Astrocyte (in vitro differentiated cells and primary cell): Measurements from ENCODE around the gene TCEAL4. TPM values are rescaled to one million over a fixed set of nuclear protein-coding genes. Genes with fewer than 3 reads are reported as not detected.

Experiments
- DNase-seq: peaks from one replicate; pipeline ENCODE4 v3.0.0-alpha.2; 2010; ENCODE audit warnings: low read depth
- FAIRE-seq: peaks from 2 replicates; lab custom pipeline; 2011; peaks lifted over from hg19 to GRCh38; lab: Jason Lieb, UNC
- H2AFZ ChIP-seq: 2 replicates; pipeline ENCODE4 v1.6.0; 2012; ENCODE audit warnings: low read depth, low read length, inconsistent platforms
- H3K27ac ChIP-seq: 2 replicates; pipeline ENCODE4 v1.5.1; 2011; ENCODE audit warnings: low read depth, low read length, inconsistent platforms
- H3K27me3 ChIP-seq: 2 replicates; pipeline ENCODE4 v1.6.0; 2011; ENCODE audit warnings: low read length, inconsistent platforms; ENCODE audit not compliant: insufficient read depth
- H3K36me3 ChIP-seq: 2 replicates; pipeline ENCODE4 v1.5.1; 2011; ENCODE audit warnings: low read length, inconsistent platforms; ENCODE audit not compliant: insufficient read depth
- H3K4me1 ChIP-seq: 2 replicates; pipeline ENCODE4 v1.5.1; 2011; ENCODE audit warnings: low read length, inconsistent platforms; ENCODE audit not compliant: insufficient read depth
- H3K4me2 ChIP-seq: 2 replicates; pipeline ENCODE4 v1.6.0; 2012; ENCODE audit warnings: low read length, inconsistent platforms
- H3K4me3 ChIP-seq: 2 replicates; pipeline ENCODE4 v1.5.1; 2011; ENCODE audit warnings: low read depth, mild to moderate bottlenecking, low read length, inconsistent platforms; ENCODE audit not compliant: insufficient read depth
- H3K79me2 ChIP-seq: 2 replicates; pipeline ENCODE4 v1.6.0; 2012; ENCODE audit warnings: mild to moderate bottlenecking, low read length, inconsistent platforms; ENCODE audit not compliant: insufficient read depth
- H3K9ac ChIP-seq: 2 replicates; pipeline ENCODE4 v1.6.0; 2012; ENCODE audit warnings: mild to moderate bottlenecking, low read length, inconsistent platforms
- H3K9me3 ChIP-seq: 2 replicates; pipeline ENCODE4 v1.5.1; 2012; ENCODE audit warnings: low read depth, mild to moderate bottlenecking, low read length, inconsistent platforms; ENCODE audit not compliant: insufficient read depth
- H4K20me1 ChIP-seq: 2 replicates; pipeline ENCODE4 v1.6.0; 2012; ENCODE audit warnings: low read length, inconsistent platforms; ENCODE audit not compliant: insufficient read depth
- H3K27ac Mint-ChIP-seq: one replicate; pipeline ENCODE4 v1.8.0; 2021; ENCODE audit warnings: mild to moderate bottlenecking, mixed read lengths; ENCODE audit not compliant: unreplicated experiment
- H3K27me3 Mint-ChIP-seq: one replicate; pipeline ENCODE4 v1.8.0; 2021; ENCODE audit warnings: low read depth, mixed read lengths; ENCODE audit not compliant: unreplicated experiment
- H3K36me3 Mint-ChIP-seq: one replicate; pipeline ENCODE4 v1.8.0; 2021; ENCODE audit warnings: low read depth, mixed read lengths; ENCODE audit not compliant: unreplicated experiment
- H3K4me1 Mint-ChIP-seq: one replicate; pipeline ENCODE4 v1.8.0; 2021; ENCODE audit warnings: low read depth, mixed read lengths; ENCODE audit not compliant: unreplicated experiment
- H3K4me3 Mint-ChIP-seq: one replicate; pipeline ENCODE4 v1.8.0; 2021; ENCODE audit warnings: mild to moderate bottlenecking, moderate library complexity, mixed read lengths; ENCODE audit not compliant: unreplicated experiment
- H3K9me3 Mint-ChIP-seq: one replicate; pipeline ENCODE4 v1.8.0; 2021; ENCODE audit warnings: mild to moderate bottlenecking, mixed read lengths; ENCODE audit not compliant: unreplicated experiment
- CTCF ChIP-seq: IDR thresholded peaks from 2 replicates; pipeline ENCODE4 v1.5.1; 2011; ENCODE audit warnings: low read depth, mild to moderate bottlenecking, inconsistent platforms, low read length, moderate library complexity; ENCODE audit not compliant: insufficient read depth
- EZH2 ChIP-seq: IDR thresholded peaks from 2 replicates; pipeline ENCODE4 v1.6.1; 2012; ENCODE audit warnings: mild to moderate bottlenecking, low read length, inconsistent platforms; ENCODE audit not compliant: insufficient read depth
- total RNA-seq: library from RNA; stranded (reverse); gene quantifications from 2 replicates; pipeline ENCODE4 v1.2.1, GENCODE V29; 2021

Gene TCEAL4
- total RNA-seq, 1 donor from 2014 or later: 51.3 TPM

- no peaks in the 10 kb centered on the region for H3K27me3 ChIP-seq
- H3K27ac Mint-ChIP-seq: no peak overlapping the region
- DNase-seq (no peak), FAIRE-seq (peak; percentile 77)
- no peaks in the 10 kb centered on the region for H3K36me3 ChIP-seq
- TF ChIP-seq EZH2 (no peak), CTCF (no peak)
- no peaks in the 10 kb centered on the region for H3K9me3 ChIP-seq
- no peak overlapping the region for H2AFZ ChIP-seq
- peaks cover 12% of the 10 kb centered on the region for H3K4me1 Mint-ChIP-seq
- no peaks in the 10 kb centered on the region for H4K20me1 ChIP-seq
- H3K4me1 ChIP-seq: peaks cover 19% of the 10 kb centered on the region
- H3K4me3 ChIP-seq: no peak overlapping the region
- no peak overlapping the region for H3K9ac ChIP-seq
- H3K79me2 ChIP-seq: no peaks in the 10 kb centered on the region
- H3K4me2 ChIP-seq: no peak overlapping the region
- no peak overlapping the region for H3K27ac ChIP-seq
- H3K36me3 Mint-ChIP-seq: no peaks in the 10 kb centered on the region
- no peaks in the 10 kb centered on the region for H3K9me3 Mint-ChIP-seq
- H3K4me3 Mint-ChIP-seq: no peak overlapping the region
- no peaks in the 10 kb centered on the region for H3K27me3 Mint-ChIP-seq
Observed at GRCh38 chrX:103635436-103635835, 50.1 kb downstream of the TCEAL4 start.

Other genes starting within 250 kb of the TCEAL4 start
- gene TCEAL9, start 229.0 kb upstream of the TCEAL4 start, total RNA-seq: 69.0 and 70.5 TPM in 2 replicates
- gene BEX3, start 209.0 kb upstream of the TCEAL4 start, total RNA-seq: 221 and 241 TPM in 2 replicates
- 0.07 TPM in 1 of 2 replicates, not detected in the other for gene RAB40A, start 66.0 kb upstream of the TCEAL4 start, total RNA-seq
- gene TCEAL3, start 22.4 kb downstream of the TCEAL4 start, total RNA-seq: 13.5 and 15.2 TPM in 2 replicates
- gene TCEAL1, start 43.5 kb downstream of the TCEAL4 start, total RNA-seq: 9.6 and 12.3 TPM in 2 replicates
- 514 and 533 TPM in 2 replicates for gene MORF4L2, start 101.2 kb downstream of the TCEAL4 start, total RNA-seq
- gene TMEM31, start 125.4 kb downstream of the TCEAL4 start, total RNA-seq: 0.43 TPM in 1 of 2 replicates, not detected in the other
- 5.2 and 10.2 TPM in 2 replicates for gene PLP1, start 191.3 kb downstream of the TCEAL4 start, total RNA-seq
- 1.7 and 2.2 TPM in 2 replicates for gene RAB9B, start 246.7 kb downstream of the TCEAL4 start, total RNA-seq